Caco-2 (cell line): Measurements from ENCODE around the gene TMEM47. TPM values are rescaled to one million over a fixed set of nuclear protein-coding genes. Genes with fewer than 3 reads are reported as not detected.

Source experiments
- Bru-seq: library from RNA; stranded (reverse); fragments of 400-500 nt; gene quantifications from one replicate; lab custom pipeline; 2021; lab: Mats Ljungman, UMichigan
- BruChase-seq, 2 experiments: library from RNA; stranded (reverse); fragments of 400-500 nt; gene quantifications; one replicate each; lab custom pipeline; 2021; lab: Mats Ljungman, UMichigan
- BruUV-seq: library from RNA; stranded (reverse); fragments of 400-500 nt; replicated peaks from 2 replicates; lab custom pipeline; 2021; lab: Mats Ljungman, UMichigan
- CTCF ChIA-PET: fragments of 300-600 bp; sonication (Branson Sonifier 250); formaldehyde crosslinking; loops from one replicate; lab custom pipeline; 2022; ENCODE audit warnings: antibody characterized with exemption; lab: Charles Lee
- POLR2A ChIA-PET: fragments of 300-600 bp; sonication (Branson Sonifier 250); formaldehyde crosslinking; loops from one replicate; lab custom pipeline; 2022; ENCODE audit warnings: antibody characterized with exemption; lab: Charles Lee
- DNase-seq, 2 experiments: peaks; one replicate each; pipeline versions ENCODE4 v3.0.0 to v3.0.0-alpha.2; 2020 to 2022
- H3K27me3 ChIP-seq: replicated peaks from 2 replicates; pipeline ENCODE4 v1.6.0; 2011; ENCODE audit warnings: low read length; ENCODE audit not compliant: control insufficient read depth, insufficient read depth
- H3K36me3 ChIP-seq: 2 replicates; pipeline ENCODE4 v1.5.1; 2011; ENCODE audit warnings: low read length; ENCODE audit not compliant: control insufficient read depth, insufficient read depth
- H3K4me1 ChIP-seq: fragments of 250-450 bp; sonication (Bioruptor Pico); 2 replicates; pipeline ENCODE4 v1.5.1; 2020; ENCODE audit warnings: mild to moderate bottlenecking
- H3K4me3 ChIP-seq: 2 replicates; pipeline ENCODE4 v1.5.1; 2011; ENCODE audit warnings: low read depth, mild to moderate bottlenecking, control low read depth, low read length
- H3K9me3 ChIP-seq: fragments of 250-450 bp; sonication (Bioruptor Pico); 2 replicates; pipeline ENCODE4 v1.5.1; 2020; ENCODE audit warnings: mild to moderate bottlenecking, moderate library complexity
- H3K27ac Mint-ChIP-seq: one replicate; pipeline ENCODE4 v1.8.0; 2022; ENCODE audit warnings: mixed read lengths; ENCODE audit not compliant: unreplicated experiment
- H3K27me3 Mint-ChIP-seq: one replicate; pipeline ENCODE4 v1.8.0; 2022; ENCODE audit warnings: mixed read lengths; ENCODE audit not compliant: insufficient read depth, unreplicated experiment
- H3K36me3 Mint-ChIP-seq: one replicate; pipeline ENCODE4 v1.8.0; 2022; ENCODE audit warnings: mild to moderate bottlenecking, mixed read lengths; ENCODE audit not compliant: insufficient read depth, unreplicated experiment
- H3K4me1 Mint-ChIP-seq: one replicate; pipeline ENCODE4 v1.8.0; 2022; ENCODE audit warnings: low read depth, mixed read lengths; ENCODE audit not compliant: unreplicated experiment
- H3K4me3 Mint-ChIP-seq: one replicate; pipeline ENCODE4 v1.8.0; 2022; ENCODE audit warnings: mild to moderate bottlenecking, moderate library complexity, mixed read lengths; ENCODE audit not compliant: unreplicated experiment
- H3K9me3 Mint-ChIP-seq: one replicate; pipeline ENCODE4 v1.8.0; 2022; ENCODE audit warnings: mixed read lengths; ENCODE audit not compliant: unreplicated experiment
- intact Hi-C: fragments of 100-400 bp; cut with micrococcal nuclease; formaldehyde crosslinking; loops from one replicate; pipeline ENCODE4 v1.10.0; 2022; ENCODE audit not compliant: unreplicated experiment
- long read RNA-seq: library from polyadenylated mRNA; stranded (forward); transcript quantifications from one replicate; pipeline ENCODE4 v2.0.0, GENCODE V29; 2022
- total RNA-seq: library from RNA; stranded (reverse); gene quantifications from 2 replicates; pipeline ENCODE4 v1.2.3, GENCODE V29; 2022
- TF ChIP-seq, protein P1 (sequence below), 2 experiments: fragments of 200-600 bp in 1 of 2; IDR thresholded peaks; 1 replicate in 1 of 2; 2 replicates in 1 of 2; pipeline versions ENCODE4 v1.5.1 to v1.8.0; 2011 to 2022; ENCODE audit warnings: antibody characterized with exemption in 1 of 2, control low read depth in 1 of 2, inconsistent platforms in 1 of 2, low read depth in 1 of 2, low read length in 1 of 2, mild to moderate bottlenecking in 1 of 2, moderate library complexity in 1 of 2; ENCODE audit not compliant: insufficient read depth in 1 of 2, severe bottlenecking in 1 of 2, unreplicated experiment in 1 of 2

The TMEM47 gene
- 1.8 and 2.2 TPM in 2 replicates for total RNA-seq
- percentile 40 among the genes with signal in this experiment for Bru-seq, nascent RNA
- percentile 45 among the genes with signal in this experiment for BruChase-seq, experiment 1, labeled RNA remaining after a 2-hour chase
- BruChase-seq, experiment 2, labeled RNA remaining after a 6-hour chase: percentile 57 among the genes with signal in this experiment
- long read RNA-seq, full-length matches to known transcripts: 2 of 3 reads
- long read RNA-seq, partial matches to known transcripts: 0 of 3 reads
- long read RNA-seq, other reads (novel, unspliced or antisense): 1 of 3 reads

DNA sequence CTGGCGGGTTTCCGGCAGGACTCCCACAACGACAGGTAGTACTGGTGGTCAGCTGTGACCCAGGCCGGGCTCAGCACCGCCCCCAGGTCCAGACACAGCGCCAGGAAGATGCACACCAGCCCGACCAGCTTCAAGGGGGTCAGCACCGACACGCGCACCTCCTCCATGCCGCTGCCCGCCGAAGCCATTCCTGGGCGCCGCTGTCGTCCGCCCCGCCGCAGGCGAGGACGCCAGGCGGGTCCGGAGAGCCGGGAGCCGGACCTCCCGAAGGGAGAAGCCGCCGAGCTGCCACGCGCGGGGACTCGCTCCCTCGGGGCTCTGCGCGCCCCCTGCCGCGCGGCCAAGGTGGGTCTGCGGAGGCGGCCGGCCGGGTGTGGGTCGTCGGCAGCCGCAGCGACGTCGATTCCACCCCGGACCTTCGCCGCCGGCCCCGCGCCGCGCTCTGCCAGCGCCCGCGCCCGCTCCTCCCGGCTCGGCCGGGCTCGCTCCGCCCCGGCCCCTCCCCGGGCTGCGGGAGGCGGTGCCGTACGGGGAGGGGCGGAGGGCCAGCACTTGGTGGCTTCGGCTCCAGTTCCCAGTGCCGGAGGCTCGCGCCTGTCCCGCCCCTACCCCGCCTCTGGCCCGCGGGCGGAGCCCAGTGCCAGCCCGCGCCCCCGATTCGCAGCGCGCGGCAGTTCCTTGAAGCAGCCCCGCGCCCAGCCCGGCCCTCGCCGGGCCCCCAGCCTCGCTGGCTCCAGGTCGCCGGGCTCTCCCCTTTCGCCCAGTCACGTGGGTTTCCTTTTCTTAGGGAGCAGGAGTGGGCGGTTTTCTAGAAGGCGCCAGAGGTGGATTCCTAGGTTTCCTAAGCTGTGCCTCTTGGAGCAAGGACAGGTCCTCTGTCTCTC, at the start of gene TMEM47:
TMEM47 (minus strand) TSS at position 444 of the 884 bp plus-strand sequence; CDS start at position 188, 256 bp downstream.
- Histone ChIP-seq H3K4me1 (no peaks in the 10 kb centered on the region), H3K27me3 (no peaks in the 10 kb centered on the region), H3K36me3 (no peaks in the 10 kb centered on the region), H3K9me3 (no peaks in the 10 kb centered on the region), H3K4me3 (peak within 1 kb of the TSS; percentile 37)
- Mint-ChIP-seq H3K27ac (no peak within 1 kb of the TSS), H3K4me3 (peak within 1 kb of the TSS; percentile 70), H3K4me1 (peaks cover 6% of the 10 kb centered on the region), H3K27me3 (peaks cover 15% of the 10 kb centered on the region), H3K9me3 (no peaks in the 10 kb centered on the region), H3K36me3 (no peaks in the 10 kb centered on the region)
- ChIA-PET POLR2A (no interaction called here), CTCF (no interaction called here)
- BruUV-seq: no TSS peak
- intact Hi-C loops: no loop called here
- TF ChIP-seq, protein P1, sequence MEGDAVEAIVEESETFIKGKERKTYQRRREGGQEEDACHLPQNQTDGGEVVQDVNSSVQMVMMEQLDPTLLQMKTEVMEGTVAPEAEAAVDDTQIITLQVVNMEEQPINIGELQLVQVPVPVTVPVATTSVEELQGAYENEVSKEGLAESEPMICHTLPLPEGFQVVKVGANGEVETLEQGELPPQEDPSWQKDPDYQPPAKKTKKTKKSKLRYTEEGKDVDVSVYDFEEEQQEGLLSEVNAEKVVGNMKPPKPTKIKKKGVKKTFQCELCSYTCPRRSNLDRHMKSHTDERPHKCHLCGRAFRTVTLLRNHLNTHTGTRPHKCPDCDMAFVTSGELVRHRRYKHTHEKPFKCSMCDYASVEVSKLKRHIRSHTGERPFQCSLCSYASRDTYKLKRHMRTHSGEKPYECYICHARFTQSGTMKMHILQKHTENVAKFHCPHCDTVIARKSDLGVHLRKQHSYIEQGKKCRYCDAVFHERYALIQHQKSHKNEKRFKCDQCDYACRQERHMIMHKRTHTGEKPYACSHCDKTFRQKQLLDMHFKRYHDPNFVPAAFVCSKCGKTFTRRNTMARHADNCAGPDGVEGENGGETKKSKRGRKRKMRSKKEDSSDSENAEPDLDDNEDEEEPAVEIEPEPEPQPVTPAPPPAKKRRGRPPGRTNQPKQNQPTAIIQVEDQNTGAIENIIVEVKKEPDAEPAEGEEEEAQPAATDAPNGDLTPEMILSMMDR (IDR thresholded peaks at IDR 0.05; ENCODE audit: insufficient read depth in 1 of 2, low read depth in 1 of 2, low read length in 1 of 2, severe bottlenecking in 1 of 2, unreplicated experiment in 1 of 2): no peak
- peak; percentile 54 to 78 for DNase-seq

DNA sequence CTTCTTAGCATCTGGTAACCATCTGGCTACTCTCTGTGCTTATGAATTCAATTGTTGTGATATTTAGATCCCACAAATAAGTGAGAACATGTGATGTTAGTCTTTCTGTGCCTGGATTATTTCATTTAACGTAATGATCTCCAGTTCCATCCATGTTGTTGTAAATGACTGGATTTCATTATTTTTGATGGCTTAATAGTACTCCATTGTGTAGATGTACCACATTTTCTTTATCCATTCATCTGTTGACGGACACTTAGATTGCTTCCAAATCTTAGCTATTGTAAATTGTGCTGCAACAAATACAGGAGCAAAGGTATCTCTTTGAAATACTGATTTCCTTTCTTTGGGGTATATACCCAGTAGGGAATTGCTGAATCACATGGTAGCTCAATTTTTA, 30.0 kb upstream of the TMEM47 start:
- no peak for DNase-seq
- H3K4me1 ChIP-seq: no peaks in the 10 kb centered on the region
- H3K4me3 ChIP-seq: no peak overlapping the region
- ChIA-PET POLR2A (no interaction called here), CTCF (no interaction called here)
- no peaks in the 10 kb centered on the region for H3K27me3 Mint-ChIP-seq
- intact Hi-C loops: no loop called here
- no peak overlapping the region for H3K4me3 Mint-ChIP-seq
- no TSS peak for BruUV-seq
- no peaks in the 10 kb centered on the region for H3K9me3 Mint-ChIP-seq
- TF ChIP-seq, protein P1 (IDR thresholded peaks at IDR 0.05; ENCODE audit: insufficient read depth in 1 of 2, low read depth in 1 of 2, low read length in 1 of 2, severe bottlenecking in 1 of 2, unreplicated experiment in 1 of 2): no peak
- H3K27me3 ChIP-seq: no peaks in the 10 kb centered on the region
- H3K27ac Mint-ChIP-seq: no peak overlapping the region
- no peaks in the 10 kb centered on the region for H3K36me3 Mint-ChIP-seq
- no peaks in the 10 kb centered on the region for H3K36me3 ChIP-seq
- H3K4me1 Mint-ChIP-seq: no peaks in the 10 kb centered on the region
- no peaks in the 10 kb centered on the region for H3K9me3 ChIP-seq

DNA sequence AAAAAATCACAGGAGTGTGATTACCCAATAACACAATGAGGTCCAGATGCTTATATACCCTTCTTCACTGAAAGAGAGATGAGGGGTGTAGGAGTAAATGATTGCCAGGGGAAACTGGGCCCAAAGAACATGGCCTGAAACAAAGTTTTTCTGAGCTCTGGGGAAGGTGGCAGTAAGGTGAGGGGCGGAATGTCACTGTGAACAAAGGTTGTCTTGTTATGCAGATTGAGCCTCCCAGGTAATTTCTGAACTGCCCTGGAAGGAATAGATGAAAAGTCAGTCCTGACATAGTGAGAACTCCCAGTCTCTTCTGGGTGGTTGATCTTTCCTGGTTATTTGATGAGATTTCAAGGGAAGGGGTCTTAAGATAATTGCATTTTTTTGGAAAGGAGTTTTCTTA, 2.5 kb upstream of the TMEM47 start:
- H3K27me3 Mint-ChIP-seq: peaks cover 13% of the 10 kb centered on the region
- H3K27ac Mint-ChIP-seq: no peak overlapping the region

More for the DNA sequence above, 2.5 kb upstream of the TMEM47 start:
- intact Hi-C loops: no loop called here
- no peaks in the 10 kb centered on the region for H3K9me3 Mint-ChIP-seq
- Histone ChIP-seq H3K4me1 (no peaks in the 10 kb centered on the region), H3K36me3 (no peaks in the 10 kb centered on the region), H3K9me3 (no peaks in the 10 kb centered on the region), H3K27me3 (no peaks in the 10 kb centered on the region), H3K4me3 (no peak overlapping the region)
- H3K4me1 Mint-ChIP-seq: peaks cover 3% of the 10 kb centered on the region
- TF ChIP-seq, protein P1 (IDR thresholded peaks at IDR 0.05; ENCODE audit: insufficient read depth in 1 of 2, low read depth in 1 of 2, low read length in 1 of 2, severe bottlenecking in 1 of 2, unreplicated experiment in 1 of 2): no peak
- ChIA-PET CTCF (no interaction called here), POLR2A (no interaction called here)
- no peak for DNase-seq
- BruUV-seq: no TSS peak
- H3K36me3 Mint-ChIP-seq: no peaks in the 10 kb centered on the region
- H3K4me3 Mint-ChIP-seq: no peak overlapping the region
